ENCODE data around the gene VPS39.

VPS39 gene

DNA sequence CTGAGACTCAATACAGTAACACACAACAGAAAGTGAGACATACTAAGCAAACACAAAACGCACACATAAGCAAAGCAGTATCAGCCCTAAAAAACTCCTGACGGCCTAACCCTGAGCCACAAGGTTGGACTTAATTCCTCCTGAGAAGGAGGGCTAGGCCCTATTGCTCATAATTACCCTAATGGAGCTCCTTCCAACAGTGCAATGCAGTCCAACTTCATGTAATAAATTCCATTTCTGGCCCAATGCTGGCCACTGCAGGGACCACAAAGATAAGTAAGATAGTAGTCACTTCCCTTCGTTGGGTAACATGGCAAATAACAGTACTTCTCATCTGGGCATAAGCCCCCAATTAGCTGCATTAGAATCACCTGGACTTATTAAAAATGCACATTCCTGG, 4.2 kb downstream of the VPS39 start:
- TF ChIP-seq, protein P1, sequence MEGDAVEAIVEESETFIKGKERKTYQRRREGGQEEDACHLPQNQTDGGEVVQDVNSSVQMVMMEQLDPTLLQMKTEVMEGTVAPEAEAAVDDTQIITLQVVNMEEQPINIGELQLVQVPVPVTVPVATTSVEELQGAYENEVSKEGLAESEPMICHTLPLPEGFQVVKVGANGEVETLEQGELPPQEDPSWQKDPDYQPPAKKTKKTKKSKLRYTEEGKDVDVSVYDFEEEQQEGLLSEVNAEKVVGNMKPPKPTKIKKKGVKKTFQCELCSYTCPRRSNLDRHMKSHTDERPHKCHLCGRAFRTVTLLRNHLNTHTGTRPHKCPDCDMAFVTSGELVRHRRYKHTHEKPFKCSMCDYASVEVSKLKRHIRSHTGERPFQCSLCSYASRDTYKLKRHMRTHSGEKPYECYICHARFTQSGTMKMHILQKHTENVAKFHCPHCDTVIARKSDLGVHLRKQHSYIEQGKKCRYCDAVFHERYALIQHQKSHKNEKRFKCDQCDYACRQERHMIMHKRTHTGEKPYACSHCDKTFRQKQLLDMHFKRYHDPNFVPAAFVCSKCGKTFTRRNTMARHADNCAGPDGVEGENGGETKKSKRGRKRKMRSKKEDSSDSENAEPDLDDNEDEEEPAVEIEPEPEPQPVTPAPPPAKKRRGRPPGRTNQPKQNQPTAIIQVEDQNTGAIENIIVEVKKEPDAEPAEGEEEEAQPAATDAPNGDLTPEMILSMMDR (conservative IDR thresholded peaks at IDR 0.05; ENCODE audit: low read depth): no peak

GRCh38 chr15:42202653-42203052, 5.5 kb downstream of the VPS39 start:
- DNase-seq (ENCODE audit: low spot score): no peak
- CTCF ChIA-PET: no interaction called here
- H3K27ac ChIP-seq: no peak overlapping the region
- POLR2A ChIA-PET (ENCODE audit: low non-redundant PET): no interaction called here
- TF ChIP-seq, protein P1 (conservative IDR thresholded peaks at IDR 0.05; ENCODE audit: low read depth): no peak

More for the DNA sequence above, 4.2 kb downstream of the VPS39 start:
- H3K27ac ChIP-seq: no peak overlapping the region
- ChIA-PET CTCF (no interaction called here), POLR2A (ENCODE audit: low non-redundant PET) (no interaction called here)
- no peak for DNase-seq (ENCODE audit: low spot score)

- ChIA-PET POLR2A (ENCODE audit: low non-redundant PET) (no interaction called here), CTCF (no interaction called here)
- TF ChIP-seq, protein P1 (conservative IDR thresholded peaks at IDR 0.05; ENCODE audit: low read depth): no peak
- no peak overlapping the region for H3K27ac ChIP-seq
- no peak for DNase-seq (ENCODE audit: low spot score)
Measured at GRCh38 chr15:42201801-42202200, 6.3 kb downstream of the VPS39 start.

DNA sequence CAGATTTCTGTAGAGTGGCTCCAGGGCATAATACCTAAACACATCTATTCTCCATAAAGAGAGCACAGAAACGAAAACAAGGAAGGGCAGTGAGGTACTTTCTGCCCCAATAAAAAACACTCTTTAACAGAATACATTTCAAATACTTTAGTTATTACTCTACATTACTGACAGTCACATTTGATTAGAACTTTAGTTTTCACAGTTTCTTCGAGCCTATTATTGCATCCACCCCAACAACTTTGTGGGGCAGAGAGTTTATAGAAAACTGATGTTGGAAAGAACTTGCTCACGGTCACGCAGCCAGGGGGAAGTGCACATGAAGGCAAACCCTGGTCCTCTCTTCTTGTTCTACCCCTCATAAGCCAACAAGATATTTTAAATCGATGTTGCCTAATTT, 9.0 kb downstream of the VPS39 start:
- TF ChIP-seq, protein P1 (conservative IDR thresholded peaks at IDR 0.05; ENCODE audit: low read depth): no peak
- CTCF ChIA-PET: no interaction called here
- POLR2A ChIA-PET (ENCODE audit: low non-redundant PET): no interaction called here
- DNase-seq (ENCODE audit: low spot score): no peak
- H3K27ac ChIP-seq: no peak overlapping the region

GRCh38 chr15:42198516-42198915, 9.6 kb downstream of the VPS39 start:
- CTCF ChIA-PET: no interaction called here
- POLR2A ChIA-PET (ENCODE audit: low non-redundant PET): no interaction called here
- TF ChIP-seq, protein P1 (conservative IDR thresholded peaks at IDR 0.05; ENCODE audit: low read depth): no peak
- H3K27ac ChIP-seq: no peak overlapping the region
- DNase-seq (ENCODE audit: low spot score): no peak

GRCh38 chr15:42194513-42194912, 13.6 kb downstream of the VPS39 start:
- POLR2A ChIA-PET (ENCODE audit: low non-redundant PET): no interaction called here
- CTCF ChIA-PET: no interaction called here
- no peak overlapping the region for H3K27ac ChIP-seq
- peak; percentile 38 for DNase-seq (ENCODE audit: low spot score)
- TF ChIP-seq, protein P1 (conservative IDR thresholded peaks at IDR 0.05; ENCODE audit: low read depth): no peak

DNA sequence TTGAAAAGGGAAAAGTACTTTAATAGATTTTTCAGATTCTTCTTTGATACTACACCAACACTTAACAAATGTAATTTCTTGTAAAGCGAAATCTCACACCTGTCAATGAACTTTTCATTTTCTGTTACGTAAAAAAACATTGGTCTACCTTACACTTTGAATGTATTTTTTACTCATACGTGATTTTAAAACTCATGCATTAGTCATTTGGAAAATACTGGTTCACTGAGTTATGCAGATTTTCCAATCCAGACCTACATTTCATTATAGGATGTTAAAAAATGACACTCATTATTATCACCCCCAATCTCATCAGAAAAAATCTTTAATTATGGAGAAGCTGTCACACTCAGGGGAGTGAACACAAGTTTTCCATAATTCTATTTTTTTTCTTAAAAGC, 14.7 kb downstream of the VPS39 start:
- POLR2A ChIA-PET (ENCODE audit: low non-redundant PET): no interaction called here
- DNase-seq (ENCODE audit: low spot score): no peak
- TF ChIP-seq, protein P1 (conservative IDR thresholded peaks at IDR 0.05; ENCODE audit: low read depth): no peak
- CTCF ChIA-PET: interaction anchor here (0.6 to 0.7 kb wide), 3 partner anchors 14 to 472 kb away, joined by 3 to 8 read pairs (median 3); no protein-coding TSS in a partner anchor
- H3K27ac ChIP-seq: no peak overlapping the region

All from RWPE1 (cell line).